Nephron progenitor cell (in vitro differentiated cells): ENCODE measurements around the gene MAGI2.

Experiments
- DNase-seq: peaks from one replicate; pipeline ENCODE4 v3.0.0; 2021
- H3K27ac Mint-ChIP-seq: 2 replicates; pipeline ENCODE4 v1.8.0; 2021; ENCODE audit warnings: mild to moderate bottlenecking, moderate library complexity, mixed read lengths
- H3K27me3 Mint-ChIP-seq: 2 replicates; pipeline ENCODE4 v1.8.0; 2021; ENCODE audit warnings: mild to moderate bottlenecking, low read depth, mixed read lengths; ENCODE audit not compliant: poor library complexity
- H3K36me3 Mint-ChIP-seq: 2 replicates; pipeline ENCODE4 v1.8.0; 2021; ENCODE audit warnings: low read depth, mixed read lengths
- H3K4me1 Mint-ChIP-seq: 2 replicates; pipeline ENCODE4 v1.8.0; 2021; ENCODE audit warnings: mixed read lengths
- H3K4me3 Mint-ChIP-seq: 2 replicates; pipeline ENCODE4 v1.8.0; 2021; ENCODE audit warnings: mild to moderate bottlenecking, moderate library complexity, mixed read lengths
- H3K9me3 Mint-ChIP-seq: 2 replicates; pipeline ENCODE4 v1.8.0; 2021; ENCODE audit warnings: mild to moderate bottlenecking, moderate library complexity, mixed read lengths
- CTCF ChIP-seq: fragments of 200-600 bp; sonication (generic); IDR thresholded peaks from 2 replicates; pipeline ENCODE4 v1.5.0; 2021; ENCODE audit warnings: antibody characterized with exemption

MAGI2 gene

GRCh38 chr7:78033410-78033809 is 1420.1 kb downstream of the MAGI2 start:
- DNase-seq = no peak
- Mint-ChIP-seq H3K27me3 (peaks cover 3% of the 10 kb centered on the region), H3K27ac (no peak overlapping the region), H3K9me3 (no peaks in the 10 kb centered on the region), H3K36me3 (no peaks in the 10 kb centered on the region), H3K4me1 (peaks cover 11% of the 10 kb centered on the region), H3K4me3 (no peak overlapping the region)
- TF ChIP-seq CTCF = no peak

GRCh38 chr7:78026492-78026891 is 1427.0 kb downstream of the MAGI2 start:
- DNase-seq = no peak
- Mint-ChIP-seq H3K9me3 (no peaks in the 10 kb centered on the region), H3K4me1 (no peaks in the 10 kb centered on the region), H3K27me3 (no peaks in the 10 kb centered on the region), H3K27ac (no peak overlapping the region), H3K4me3 (no peak overlapping the region), H3K36me3 (no peaks in the 10 kb centered on the region)
- TF ChIP-seq CTCF = no peak

GRCh38 chr7:78024591-78024990 is 1428.9 kb downstream of the MAGI2 start:
- H3K27ac Mint-ChIP-seq = no peak overlapping the region
- H3K36me3 Mint-ChIP-seq = no peaks in the 10 kb centered on the region
- no peak for DNase-seq
- no peak for TF ChIP-seq CTCF
- peaks cover 4% of the 10 kb centered on the region for H3K4me1 Mint-ChIP-seq
- no peaks in the 10 kb centered on the region for H3K27me3 Mint-ChIP-seq
- H3K9me3 Mint-ChIP-seq = no peaks in the 10 kb centered on the region
- no peak overlapping the region for H3K4me3 Mint-ChIP-seq

- Mint-ChIP-seq H3K4me1 (peaks cover 14% of the 10 kb centered on the region), H3K9me3 (no peaks in the 10 kb centered on the region), H3K36me3 (no peaks in the 10 kb centered on the region), H3K4me3 (no peak overlapping the region), H3K27ac (no peak overlapping the region), H3K27me3 (no peaks in the 10 kb centered on the region)
- DNase-seq = no peak
- TF ChIP-seq CTCF = no peak
Measured at GRCh38 chr7:78023191-78023590, 1430.3 kb downstream of the MAGI2 start.

GRCh38 chr7:78022165-78022564 is 1431.3 kb downstream of the MAGI2 start:
- DNase-seq = no peak
- Mint-ChIP-seq H3K27me3 (peaks cover 4% of the 10 kb centered on the region), H3K27ac (no peak overlapping the region), H3K36me3 (no peaks in the 10 kb centered on the region), H3K4me3 (no peak overlapping the region), H3K4me1 (peaks cover 24% of the 10 kb centered on the region), H3K9me3 (no peaks in the 10 kb centered on the region)
- no peak for TF ChIP-seq CTCF

GRCh38 chr7:78020874-78021249 is 1432.6 kb downstream of the MAGI2 start:
- Mint-ChIP-seq H3K4me1 (peaks cover 24% of the 10 kb centered on the region), H3K36me3 (no peaks in the 10 kb centered on the region), H3K4me3 (peak overlapping the region; percentile 82), H3K27me3 (peaks cover 4% of the 10 kb centered on the region), H3K9me3 (no peaks in the 10 kb centered on the region), H3K27ac (no peak overlapping the region)
- TF ChIP-seq CTCF = no peak
- DNase-seq = no peak
